WTC11 (cell line): ENCODE results near the gene ATP6V0B. TPM values are rescaled to one million over a fixed set of nuclear protein-coding genes. Genes with fewer than 3 reads are reported as not detected.
A peak's percentile ranks its signal among the peaks of the same experiment; 100 is the strongest.

Experiments
- ATAC-seq: fragments of 200-7000 bp; cut with Tn5 transposase; 2 replicates; pipeline ENCODE4 v1.10.0; 2021; ENCODE audit warnings: mild to moderate bottlenecking, moderate library complexity
- CTCF ChIA-PET: fragments of 300-600 bp; sonication (Branson Sonifier 250); formaldehyde crosslinking; loops from one replicate; lab custom pipeline; 2021; ENCODE audit warnings: antibody characterized with exemption; lab: Charles Lee
- POLR2A ChIA-PET: fragments of 350-600 bp; sonication (Branson Sonifier 250); formaldehyde crosslinking; loops from one replicate; lab custom pipeline; 2021; ENCODE audit warnings: antibody characterized with exemption; lab: Charles Lee
- DNase-seq: peaks from one replicate; pipeline ENCODE4 v3.0.0; 2021; ENCODE audit warnings: low spot score
- H3K27ac Mint-ChIP-seq: 2 replicates; pipeline ENCODE4 v1.8.0; 2021; ENCODE audit warnings: mixed read lengths
- H3K27me3 Mint-ChIP-seq: 2 replicates; pipeline ENCODE4 v1.8.0; 2021; ENCODE audit warnings: low read depth, mild to moderate bottlenecking, moderate library complexity, mixed read lengths
- H3K36me3 Mint-ChIP-seq: 2 replicates; pipeline ENCODE4 v1.8.0; 2021; ENCODE audit warnings: mixed read lengths
- H3K4me1 Mint-ChIP-seq: 2 replicates; pipeline ENCODE4 v1.8.0; 2022; ENCODE audit warnings: mixed read lengths
- H3K4me3 Mint-ChIP-seq: 2 replicates; pipeline ENCODE4 v1.8.0; 2021; ENCODE audit warnings: mild to moderate bottlenecking, moderate library complexity, mixed read lengths
- H3K9me3 Mint-ChIP-seq: 2 replicates; pipeline ENCODE4 v1.8.0; 2021; ENCODE audit warnings: mixed read lengths
- AR ChIP-seq: fragments of 250-450 bp; sonication (Bioruptor Pico); IDR thresholded peaks from 2 replicates; pipeline ENCODE4 v1.9.0; 2021; ENCODE audit warnings: mild to moderate bottlenecking
- ATF3 ChIP-seq: sonication (generic); formaldehyde crosslinking; conservative IDR thresholded peaks from 2 replicates; pipeline ENCODE4 v1.8.1; 2022; ENCODE audit warnings: mild to moderate bottlenecking, missing genetic modification reagents
- CREM ChIP-seq: sonication (generic); formaldehyde crosslinking; IDR thresholded peaks from 2 replicates; pipeline ENCODE4 v1.8.1; 2022; ENCODE audit warnings: mild to moderate bottlenecking, missing genetic modification reagents, moderate library complexity
- E2F1 ChIP-seq: sonication (generic); formaldehyde crosslinking; IDR thresholded peaks from 2 replicates; pipeline ENCODE4 v1.8.0; 2022; ENCODE audit warnings: mild to moderate bottlenecking, missing genetic modification reagents
- E2F5 ChIP-seq: sonication (generic); formaldehyde crosslinking; IDR thresholded peaks from 2 replicates; pipeline ENCODE4 v1.8.1; 2022; ENCODE audit warnings: mild to moderate bottlenecking, moderate library complexity, missing genetic modification reagents
- ELF4 ChIP-seq: sonication (generic); formaldehyde crosslinking; IDR thresholded peaks from 2 replicates; pipeline ENCODE4 v1.8.1; 2022; ENCODE audit warnings: low read depth, mild to moderate bottlenecking, moderate library complexity, missing genetic modification reagents
- ESRRA ChIP-seq: sonication (generic); formaldehyde crosslinking; IDR thresholded peaks from 2 replicates; pipeline ENCODE4 v1.8.1; 2022; ENCODE audit warnings: mild to moderate bottlenecking, missing genetic modification reagents, borderline replicate concordance
- FOXJ3 ChIP-seq: sonication (generic); formaldehyde crosslinking; IDR thresholded peaks from 2 replicates; pipeline ENCODE4 v1.9.0; 2021; ENCODE audit warnings: missing genetic modification reagents, mild to moderate bottlenecking, borderline replicate concordance
- FOXK1 ChIP-seq: sonication (generic); formaldehyde crosslinking; IDR thresholded peaks from 2 replicates; pipeline ENCODE4 v1.8.0; 2022; ENCODE audit warnings: mild to moderate bottlenecking, moderate library complexity, missing genetic modification reagents
- MLX ChIP-seq: sonication (generic); formaldehyde crosslinking; IDR thresholded peaks from 2 replicates; pipeline ENCODE4 v1.8.1; 2023; ENCODE audit warnings: mild to moderate bottlenecking, missing genetic modification reagents, moderate library complexity
- NFE2L1 ChIP-seq: sonication (generic); formaldehyde crosslinking; IDR thresholded peaks from 2 replicates; pipeline ENCODE4 v1.8.1; 2023; ENCODE audit warnings: missing genetic modification reagents
- PRRX2 ChIP-seq: fragments of 250-450 bp; sonication (Bioruptor Pico); IDR thresholded peaks from 2 replicates; pipeline ENCODE4 v1.8.0; 2021; ENCODE audit warnings: mild to moderate bottlenecking
- ZBTB21 ChIP-seq: sonication (generic); formaldehyde crosslinking; IDR thresholded peaks from 2 replicates; pipeline ENCODE4 v1.8.1; 2023; ENCODE audit warnings: mild to moderate bottlenecking, missing genetic modification reagents, borderline replicate concordance
- ZNF121 ChIP-seq: sonication (generic); formaldehyde crosslinking; IDR thresholded peaks from 2 replicates; pipeline ENCODE4 v1.8.0; 2023; ENCODE audit warnings: missing genetic modification reagents
- ZNF396 ChIP-seq: fragments of 250-450 bp; sonication (Bioruptor Pico); IDR thresholded peaks from 2 replicates; pipeline ENCODE4 v1.8.0; 2021; ENCODE audit warnings: mild to moderate bottlenecking, moderate library complexity, borderline replicate concordance
- ZNF416 ChIP-seq: fragments of 250-450 bp; sonication (Bioruptor Pico); IDR thresholded peaks from 2 replicates; pipeline ENCODE4 v1.9.0; 2021; ENCODE audit warnings: mild to moderate bottlenecking, inconsistent platforms
- ZNF423 ChIP-seq: fragments of 250-450 bp; sonication (Bioruptor Pico); IDR thresholded peaks from 2 replicates; pipeline ENCODE4 v2.1.2; 2022; ENCODE audit warnings: mild to moderate bottlenecking, moderate library complexity
- total RNA-seq: library from RNA; stranded (reverse); gene quantifications from 3 replicates; pipeline ENCODE4 v1.2.3, GENCODE V29; 2021
- TF ChIP-seq, protein P1 (sequence below): sonication (generic); formaldehyde crosslinking; IDR thresholded peaks from 2 replicates; pipeline ENCODE4 v1.8.0; 2023; ENCODE audit warnings: missing genetic modification reagents
- TF ChIP-seq, protein P2 (sequence below): fragments of 200-600 bp; IDR thresholded peaks from 2 replicates; pipeline ENCODE4 v1.8.0; 2022; ENCODE audit warnings: antibody characterized with exemption

The ATP6V0B gene
- total RNA-seq, 1 experiment from 2014 or later, result 110 TPM

- TF ChIP-seq ESRRA (CRISPR knock-in tag) (no peak), FOXK1 (CRISPR knock-in tag) (peak; percentile 29; the same call in 1 of the 2 replicates)
- TF ChIP-seq, protein P1, sequence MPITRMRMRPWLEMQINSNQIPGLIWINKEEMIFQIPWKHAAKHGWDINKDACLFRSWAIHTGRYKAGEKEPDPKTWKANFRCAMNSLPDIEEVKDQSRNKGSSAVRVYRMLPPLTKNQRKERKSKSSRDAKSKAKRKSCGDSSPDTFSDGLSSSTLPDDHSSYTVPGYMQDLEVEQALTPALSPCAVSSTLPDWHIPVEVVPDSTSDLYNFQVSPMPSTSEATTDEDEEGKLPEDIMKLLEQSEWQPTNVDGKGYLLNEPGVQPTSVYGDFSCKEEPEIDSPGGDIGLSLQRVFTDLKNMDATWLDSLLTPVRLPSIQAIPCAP (CRISPR knock-in tag), result no peak
- TF ChIP-seq, all 79 proteins: peak for 11
Observed at GRCh38 chr1:43933386-43934100, 41.2 kb upstream of the ATP6V0B start, which contains the start of gene ARTN (continued).

DNA sequence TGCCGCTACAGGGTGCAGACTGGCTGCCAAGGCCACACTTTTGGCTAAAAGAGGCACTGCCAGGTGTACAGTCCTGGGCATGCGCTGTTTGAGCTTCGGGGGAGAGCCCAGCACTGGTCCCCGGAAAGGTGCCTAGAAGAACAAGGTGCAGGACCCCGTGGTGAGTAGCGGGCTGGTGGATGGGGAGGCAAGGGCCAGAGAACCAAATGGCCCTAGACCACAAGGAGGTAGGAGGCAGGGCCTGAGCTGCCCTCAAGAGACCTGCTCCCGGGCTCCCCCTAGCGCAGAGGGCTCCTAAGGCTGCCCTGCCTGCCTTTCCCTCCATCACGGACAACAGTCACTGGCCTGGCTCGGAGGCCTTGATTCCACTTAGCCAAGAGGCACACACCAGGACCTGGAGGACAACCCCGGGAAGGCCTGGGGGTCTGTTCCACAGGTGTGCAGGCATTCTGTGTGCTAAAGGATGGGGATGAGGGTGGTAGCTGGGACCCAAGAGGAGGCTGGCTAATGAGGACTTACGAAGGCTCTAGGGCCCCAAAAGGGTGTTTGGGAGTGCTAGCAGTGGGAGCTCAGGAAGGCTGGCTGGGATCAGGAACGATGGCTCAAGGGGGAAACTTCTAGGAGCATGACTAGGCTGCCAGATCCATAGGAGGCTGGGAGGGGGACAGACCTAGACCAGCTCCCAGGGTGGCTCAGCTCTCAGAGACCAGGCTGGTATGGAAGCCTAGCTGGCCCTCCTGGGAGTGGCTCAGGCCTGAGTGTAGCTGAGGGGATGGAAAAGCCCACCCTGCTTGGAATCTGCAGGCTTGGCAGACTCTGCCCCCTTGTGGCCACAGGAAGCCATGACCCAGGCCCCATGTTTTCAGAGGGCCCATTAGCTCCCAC is 40.4 kb upstream of the ATP6V0B start:
- Mint-ChIP-seq H3K9me3 (no peaks in the 10 kb centered on the region), H3K36me3 (no peaks in the 10 kb centered on the region), H3K27me3 (peaks cover 8% of the 10 kb centered on the region), H3K27ac (peak overlapping the region; percentile 88), H3K4me3 (peak overlapping the region; percentile 84), H3K4me1 (peaks cover 54% of the 10 kb centered on the region)
- POLR2A ChIA-PET, result interaction anchor here (0.5 to 3.9 kb wide), 15 partner anchors 12 to 988 kb away, joined by 3 to 62 read pairs (median 3); partner anchors contain the start of genes ATP6V0B, IPO13, KDM4A and PTPRF
- CTCF ChIA-PET, result interaction anchor here (0.6 to 11.9 kb wide), 116 partner anchors 12 to 1088 kb away, joined by 3 to 992 read pairs (median 6); partner anchors contain the start of genes ATP6V0B, B4GALT2, CCDC24 and DPH2
- DNase-seq (peak; percentile 92), ATAC-seq (peak; percentile 60)
- TF ChIP-seq ZNF423 (no peak), ZNF121 (CRISPR knock-in tag) (no peak), PRRX2 (no peak), AR (CRISPR knock-in tag) (no peak), ELF4 (no peak), E2F1 (CRISPR knock-in tag) (no peak), ZBTB21 (CRISPR knock-in tag) (0 out of 2 replicates have a peak, but pooled peaks have one; percentile 2), ZNF416 (CRISPR knock-in tag) (0 out of 2 replicates have a peak, but pooled peaks have one; percentile 47), FOXJ3 (CRISPR knock-in tag) (no peak), ZNF396 (CRISPR knock-in tag) (no peak), MLX (CRISPR knock-in tag) (no peak), E2F5 (no peak), NFE2L1 (CRISPR knock-in tag) (no peak), ATF3 (CRISPR knock-in tag) (no peak), CREM (CRISPR knock-in tag) (0 out of 2 replicates have a peak, but pooled peaks have one; percentile 48), FOXK1 (CRISPR knock-in tag) (0 out of 2 replicates have a peak, but pooled peaks have one; percentile 11)
- TF ChIP-seq, protein P2, sequence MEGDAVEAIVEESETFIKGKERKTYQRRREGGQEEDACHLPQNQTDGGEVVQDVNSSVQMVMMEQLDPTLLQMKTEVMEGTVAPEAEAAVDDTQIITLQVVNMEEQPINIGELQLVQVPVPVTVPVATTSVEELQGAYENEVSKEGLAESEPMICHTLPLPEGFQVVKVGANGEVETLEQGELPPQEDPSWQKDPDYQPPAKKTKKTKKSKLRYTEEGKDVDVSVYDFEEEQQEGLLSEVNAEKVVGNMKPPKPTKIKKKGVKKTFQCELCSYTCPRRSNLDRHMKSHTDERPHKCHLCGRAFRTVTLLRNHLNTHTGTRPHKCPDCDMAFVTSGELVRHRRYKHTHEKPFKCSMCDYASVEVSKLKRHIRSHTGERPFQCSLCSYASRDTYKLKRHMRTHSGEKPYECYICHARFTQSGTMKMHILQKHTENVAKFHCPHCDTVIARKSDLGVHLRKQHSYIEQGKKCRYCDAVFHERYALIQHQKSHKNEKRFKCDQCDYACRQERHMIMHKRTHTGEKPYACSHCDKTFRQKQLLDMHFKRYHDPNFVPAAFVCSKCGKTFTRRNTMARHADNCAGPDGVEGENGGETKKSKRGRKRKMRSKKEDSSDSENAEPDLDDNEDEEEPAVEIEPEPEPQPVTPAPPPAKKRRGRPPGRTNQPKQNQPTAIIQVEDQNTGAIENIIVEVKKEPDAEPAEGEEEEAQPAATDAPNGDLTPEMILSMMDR, result peak; percentile 78
- TF ChIP-seq, protein P1 (CRISPR knock-in tag), result no peak
